NT2/D1 (cell line): ENCODE measurements around the gene PRDM15.

ENCODE experiments used
- DNase-seq: peaks from one replicate; pipeline ENCODE4 v3.0.0-alpha.2; 2011; ENCODE audit warnings: low read depth, low spot score
- H3K27me3 ChIP-seq: 2 replicates; pipeline ENCODE4 v1.6.0; 2011; ENCODE audit warnings: mild to moderate bottlenecking; ENCODE audit not compliant: insufficient read length, insufficient read depth
- H3K36me3 ChIP-seq: 2 replicates; pipeline ENCODE4 v1.6.1; 2011; ENCODE audit warnings: mild to moderate bottlenecking, low read length, mixed read lengths; ENCODE audit not compliant: insufficient read depth, insufficient read length
- H3K4me1 ChIP-seq: 2 replicates; pipeline ENCODE4 v1.5.1; 2011; ENCODE audit not compliant: insufficient read depth, insufficient read length
- H3K4me3 ChIP-seq: 2 replicates; pipeline ENCODE4 v1.5.1; 2011; ENCODE audit warnings: low read depth; ENCODE audit not compliant: insufficient read length
- H3K9ac ChIP-seq: 2 replicates; pipeline ENCODE4 v1.6.0; 2011; ENCODE audit warnings: low read depth; ENCODE audit not compliant: insufficient read length
- H3K9me3 ChIP-seq: 2 replicates; pipeline ENCODE4 v1.5.1; 2011; ENCODE audit warnings: mild to moderate bottlenecking, low read length; ENCODE audit not compliant: insufficient read depth
- SUZ12 ChIP-seq: IDR thresholded peaks from 2 replicates; pipeline ENCODE4 v1.6.1; 2011; ENCODE audit not compliant: insufficient read length, insufficient read depth; ENCODE audit errors: extremely low read depth
- YY1 ChIP-seq: IDR thresholded peaks from 2 replicates; pipeline ENCODE4 v1.6.1; 2011; ENCODE audit not compliant: insufficient read length, insufficient read depth
- ZNF274 ChIP-seq: IDR thresholded peaks from 2 replicates; pipeline ENCODE4 v1.6.1; 2011; ENCODE audit warnings: mild to moderate bottlenecking, low read depth, low read length

Gene PRDM15

GRCh38 chr21:41906770-41907169 is 27.6 kb upstream of the PRDM15 start:
- Histone ChIP-seq H3K4me3 (no peak overlapping the region), H3K4me1 (no peaks in the 10 kb centered on the region), H3K36me3 (peaks cover 47% of the 10 kb centered on the region), H3K27me3 (no peaks in the 10 kb centered on the region), H3K9ac (no peak overlapping the region), H3K9me3 (no peaks in the 10 kb centered on the region)
- no peak for DNase-seq
- no peak for TF ChIP-seq ZNF274
- no peak for TF ChIP-seq YY1
- TF ChIP-seq SUZ12: no peak

GRCh38 chr21:41903559-41904351 is 24.6 kb upstream of the PRDM15 start:
- no peak for TF ChIP-seq YY1
- TF ChIP-seq SUZ12: no peak
- TF ChIP-seq ZNF274: no peak
- no peak for DNase-seq
- no peaks in the 10 kb centered on the region for H3K9me3 ChIP-seq
- H3K36me3 ChIP-seq: peaks cover 34% of the 10 kb centered on the region
- H3K4me1 ChIP-seq: peaks cover 4% of the 10 kb centered on the region
- H3K9ac ChIP-seq: no peak overlapping the region
- no peaks in the 10 kb centered on the region for H3K27me3 ChIP-seq
- no peak overlapping the region for H3K4me3 ChIP-seq

GRCh38 chr21:41902946-41903345 is 23.8 kb upstream of the PRDM15 start:
- peaks cover 33% of the 10 kb centered on the region for H3K36me3 ChIP-seq
- H3K4me3 ChIP-seq: no peak overlapping the region
- no peak overlapping the region for H3K9ac ChIP-seq
- DNase-seq: no peak
- TF ChIP-seq ZNF274: no peak
- TF ChIP-seq YY1: no peak
- TF ChIP-seq SUZ12: no peak
- H3K9me3 ChIP-seq: no peaks in the 10 kb centered on the region
- H3K4me1 ChIP-seq: peaks cover 12% of the 10 kb centered on the region
- no peaks in the 10 kb centered on the region for H3K27me3 ChIP-seq

GRCh38 chr21:41901782-41902181 is 22.6 kb upstream of the PRDM15 start:
- TF ChIP-seq SUZ12 (no peak), ZNF274 (no peak)
- Histone ChIP-seq H3K27me3 (no peaks in the 10 kb centered on the region), H3K4me1 (peaks cover 23% of the 10 kb centered on the region), H3K9ac (no peak overlapping the region), H3K36me3 (peaks cover 21% of the 10 kb centered on the region), H3K4me3 (no peak overlapping the region), H3K9me3 (no peaks in the 10 kb centered on the region)
- DNase-seq: no peak

DNA sequence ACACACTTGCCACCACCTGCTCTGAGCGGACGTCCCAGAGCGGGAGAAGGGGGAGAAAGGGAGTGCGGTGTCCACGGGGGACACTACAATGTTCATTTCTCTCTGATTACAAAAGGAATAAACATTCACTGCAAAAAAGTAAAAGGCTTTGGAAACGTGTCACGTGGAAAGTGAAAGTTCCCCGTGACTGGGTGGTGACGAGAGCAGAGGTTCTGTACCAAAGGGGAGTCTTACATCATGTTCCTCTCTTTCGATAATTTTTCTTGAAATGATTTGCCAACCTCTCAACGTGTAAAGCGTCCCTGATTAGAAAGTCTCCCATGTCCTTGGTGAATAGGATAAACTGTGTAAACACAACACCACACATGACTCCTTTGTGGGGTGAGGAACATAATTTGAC is 22.0 kb upstream of the PRDM15 start:
- Histone ChIP-seq H3K4me3 (no peak overlapping the region), H3K9me3 (no peaks in the 10 kb centered on the region), H3K9ac (no peak overlapping the region), H3K27me3 (no peaks in the 10 kb centered on the region), H3K36me3 (peaks cover 19% of the 10 kb centered on the region), H3K4me1 (peaks cover 26% of the 10 kb centered on the region)
- TF ChIP-seq YY1 (no peak), ZNF274 (no peak), SUZ12 (no peak)
- DNase-seq: no peak

- H3K9ac ChIP-seq: no peak overlapping the region
- no peaks in the 10 kb centered on the region for H3K9me3 ChIP-seq
- TF ChIP-seq SUZ12 (no peak), ZNF274 (no peak), YY1 (no peak)
- H3K36me3 ChIP-seq: peaks cover 15% of the 10 kb centered on the region
- H3K4me3 ChIP-seq: no peak overlapping the region
- no peaks in the 10 kb centered on the region for H3K27me3 ChIP-seq
- no peak for DNase-seq
- H3K4me1 ChIP-seq: peaks cover 28% of the 10 kb centered on the region
These were observed 21.3 kb upstream of the PRDM15 start for GRCh38 chr21:41900401-41900800.

DNA sequence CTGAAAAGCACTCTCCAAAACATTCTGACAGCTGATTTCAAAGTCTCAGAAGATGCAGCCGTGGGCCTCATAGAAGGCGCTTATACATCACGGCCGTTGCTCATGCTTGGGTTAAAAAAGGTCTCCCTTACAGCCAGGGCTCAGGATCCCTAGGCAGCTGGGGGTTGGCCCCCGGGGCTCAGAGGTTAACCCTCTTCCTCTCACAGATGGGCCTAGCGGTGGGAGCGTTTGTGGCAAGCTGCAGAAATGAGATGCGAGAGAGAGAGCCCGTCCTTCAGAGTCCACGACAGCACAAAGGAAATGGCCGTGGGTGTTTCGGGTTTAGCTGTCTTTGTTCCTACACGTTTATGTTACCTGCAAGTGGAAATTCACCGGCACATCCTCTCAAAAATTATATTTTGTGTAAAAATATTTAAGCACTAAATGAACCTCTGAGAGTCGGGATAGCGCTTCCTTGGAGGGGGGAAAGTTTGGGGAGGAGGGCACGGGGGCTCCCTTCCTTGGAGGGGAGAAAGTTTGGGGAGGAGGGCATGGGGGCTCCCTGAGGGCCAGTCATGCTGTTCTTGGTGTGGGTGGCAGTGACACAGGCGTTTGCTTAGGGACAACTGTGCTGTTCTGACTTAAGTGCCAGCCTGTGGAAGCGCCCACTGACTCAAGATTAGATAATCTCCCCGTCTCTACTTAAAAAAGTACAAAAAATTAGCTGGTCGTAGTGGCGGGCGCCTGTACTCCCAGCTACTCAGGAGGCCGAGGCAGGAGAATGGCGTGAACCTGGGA is 20.5 kb upstream of the PRDM15 start:
- Histone ChIP-seq H3K4me3 (no peak overlapping the region), H3K9ac (no peak overlapping the region), H3K4me1 (peaks cover 36% of the 10 kb centered on the region), H3K36me3 (peaks cover 14% of the 10 kb centered on the region), H3K9me3 (no peaks in the 10 kb centered on the region), H3K27me3 (no peaks in the 10 kb centered on the region)
- TF ChIP-seq SUZ12 (no peak), ZNF274 (no peak)
- no peak for DNase-seq
